ENCODE data around the gene PACS2. TPM values are rescaled to one million over a fixed set of nuclear protein-coding genes. Genes with fewer than 3 reads are reported as not detected.
"Not testable (repeated sequence)": the region's sequence is repeated elsewhere in the genome, so short reads cannot be mapped to it uniquely, and the experiment has no call there.

PACS2 gene
- total RNA-seq, 1 experiment from 2014 or later = 62.0 TPM

- Histone ChIP-seq H3K27ac (ENCODE audit: low read length) (no peak overlapping the region), H3F3A (ENCODE audit: low read length, unreplicated experiment) (no peaks in the 10 kb centered on the region), H4K20me1 (ENCODE audit: low read length) (peaks cover 8% of the 10 kb centered on the region; the same call in 1 of the 2 replicates), H3K4me3 (ENCODE audit: low read length) (no peak overlapping the region), H3K4me2 (ENCODE audit: low read length) (no peak overlapping the region), H3K9ac (ENCODE audit: low read length) (no peak overlapping the region), H3K9me2 (replicated peaks; ENCODE audit: low read length) (no peaks in the 10 kb centered on the region), H3K4me1 (ENCODE audit: insufficient read depth, low read length) (no peaks in the 10 kb centered on the region), H3K9me3 (ENCODE audit: low read length) (no peaks in the 10 kb centered on the region), H3K79me2 (ENCODE audit: low read length) (peaks cover 51% of the 10 kb centered on the region), H3K36me3 (ENCODE audit: low read depth, low read length) (no peaks in the 10 kb centered on the region), H3K27me3 (ENCODE audit: low read length) (no peaks in the 10 kb centered on the region), H2AFZ (ENCODE audit: low read length) (no peak overlapping the region)
- ChIA-PET POLR2A (ENCODE audit: unreplicated experiment) (no interaction called here), CTCF (no interaction called here)
- BruUV-seq (replicated peaks) = no TSS peak
- ATAC-seq (no peak), DNase-seq (no peak)
- TF ChIP-seq CTCF (conservative IDR thresholded peaks at IDR 0.05; ENCODE audit: low read depth, low read length) (no peak), EZH2phosphoT487 (IDR thresholded peaks at IDR 0.05; ENCODE audit: borderline replicate concordance, low read length) (no peak), EZH2 (IDR thresholded peaks at IDR 0.05; ENCODE audit: low read length, unreplicated experiment) (no peak)
- intact Hi-C loops (cut with micrococcal nuclease) = no loop called here
Measured at GRCh38 chr14:105286759-105287144, 27.8 kb upstream of the PACS2 start.

DNA sequence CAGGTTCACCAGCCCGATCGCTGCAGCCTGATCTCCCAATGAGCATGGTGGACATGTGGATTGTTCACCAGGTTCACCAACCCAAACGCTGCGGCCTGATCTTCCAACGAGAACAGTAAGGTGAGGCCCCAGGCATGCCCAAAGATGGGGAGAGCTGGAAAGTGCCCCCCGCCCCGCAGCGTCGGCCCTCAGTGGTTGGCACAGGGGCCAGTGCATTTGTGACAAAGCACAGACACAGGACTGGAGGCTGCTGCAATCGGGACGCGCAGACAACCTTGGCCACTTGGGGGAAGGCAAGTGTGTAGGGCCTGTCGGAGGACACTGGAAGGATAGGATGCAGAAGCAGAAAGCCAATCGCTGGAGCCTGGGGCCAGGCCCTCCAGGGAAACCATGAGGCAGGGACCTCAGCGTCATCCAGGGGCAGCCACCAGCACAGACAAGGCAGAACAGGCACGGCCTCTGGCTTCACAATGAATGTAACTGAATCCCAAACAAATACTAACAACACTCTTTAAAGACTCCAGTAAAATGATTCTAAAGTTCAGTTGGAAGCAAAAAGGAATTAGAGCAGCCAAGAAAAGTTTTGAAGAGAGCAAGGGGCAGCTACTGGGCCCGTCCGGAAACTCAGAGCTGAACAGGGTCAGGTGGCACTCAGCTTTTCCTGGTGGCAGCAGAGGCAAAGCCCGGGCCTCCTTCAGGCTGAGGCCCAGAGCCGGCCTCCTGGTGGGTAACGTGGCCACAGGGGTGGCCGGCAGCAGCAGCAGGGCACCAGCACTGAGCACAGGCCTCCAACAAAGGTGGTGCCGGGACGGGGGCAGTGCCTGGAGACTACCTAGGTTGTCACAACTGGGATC lies 27.1 kb upstream of the PACS2 start:
- Histone ChIP-seq H2AFZ (ENCODE audit: low read length) (no peak overlapping the region), H3K79me2 (ENCODE audit: low read length) (peaks cover 52% of the 10 kb centered on the region), H3F3A (ENCODE audit: low read length, unreplicated experiment) (no peaks in the 10 kb centered on the region), H3K27me3 (ENCODE audit: low read length) (no peaks in the 10 kb centered on the region), H3K4me2 (ENCODE audit: low read length) (no peak overlapping the region), H3K9me2 (replicated peaks; ENCODE audit: low read length) (no peaks in the 10 kb centered on the region), H3K36me3 (ENCODE audit: low read depth, low read length) (no peaks in the 10 kb centered on the region), H3K4me1 (ENCODE audit: insufficient read depth, low read length) (no peaks in the 10 kb centered on the region), H3K9me3 (ENCODE audit: low read length) (no peaks in the 10 kb centered on the region), H4K20me1 (ENCODE audit: low read length) (0 out of 2 replicates have a peak, but pooled peaks cover 5% of the 10 kb centered on the region), H3K9ac (ENCODE audit: low read length) (no peak overlapping the region), H3K4me3 (ENCODE audit: low read length) (no peak overlapping the region), H3K27ac (ENCODE audit: low read length) (no peak overlapping the region)
- CTCF ChIA-PET = no interaction called here
- ATAC-seq = no peak
- POLR2A ChIA-PET (ENCODE audit: unreplicated experiment) = no interaction called here
- no TSS peak for BruUV-seq (replicated peaks)
- intact Hi-C loops (cut with micrococcal nuclease) = no loop called here
- no peak for TF ChIP-seq EZH2phosphoT487 (IDR thresholded peaks at IDR 0.05; ENCODE audit: borderline replicate concordance, low read length)
- TF ChIP-seq EZH2 (IDR thresholded peaks at IDR 0.05; ENCODE audit: low read length, unreplicated experiment) = no peak
- no peak for TF ChIP-seq CTCF (conservative IDR thresholded peaks at IDR 0.05; ENCODE audit: low read depth, low read length)
- DNase-seq = no peak

DNA sequence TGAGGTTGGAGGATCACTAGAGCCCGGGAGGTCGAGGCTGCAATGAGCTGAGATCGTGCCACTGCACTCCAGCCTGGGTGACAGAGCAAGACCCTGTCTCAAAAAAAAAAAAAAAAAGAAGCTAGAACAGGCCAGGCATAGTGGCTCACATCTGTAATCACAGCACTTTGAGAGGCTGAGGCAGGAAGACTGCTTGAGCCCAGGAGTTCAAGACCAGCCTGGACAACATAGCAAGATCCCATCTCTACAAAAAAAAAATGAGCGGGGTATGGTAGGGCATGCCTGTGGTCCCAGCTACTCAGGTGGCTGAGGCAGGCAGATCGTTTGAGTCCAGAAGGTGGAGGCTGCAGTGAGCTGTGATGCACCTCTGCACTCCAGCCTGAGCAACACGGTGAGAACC lies 25.6 kb upstream of the PACS2 start:
- DNase-seq; H3F3A ChIP-seq (ENCODE audit: low read length, unreplicated experiment); H3K4me3 ChIP-seq (ENCODE audit: low read length); ATAC-seq; H2AFZ ChIP-seq (ENCODE audit: low read length); H3K27ac ChIP-seq (ENCODE audit: low read length); POLR2A ChIA-PET (ENCODE audit: unreplicated experiment); H3K4me2 ChIP-seq (ENCODE audit: low read length); H3K4me1 ChIP-seq (ENCODE audit: insufficient read depth, low read length); BruUV-seq (replicated peaks); H3K9me3 ChIP-seq (ENCODE audit: low read length); CTCF ChIA-PET; H3K9me2 ChIP-seq (replicated peaks; ENCODE audit: low read length); H3K36me3 ChIP-seq (ENCODE audit: low read depth, low read length); intact Hi-C loops (cut with micrococcal nuclease); H3K27me3 ChIP-seq (ENCODE audit: low read length); H4K20me1 ChIP-seq (ENCODE audit: low read length); H3K9ac ChIP-seq (ENCODE audit: low read length): not testable (repeated sequence)
- peaks cover 53% of the 10 kb centered on the region for H3K79me2 ChIP-seq (ENCODE audit: low read length)
